ENCODE data around the gene NR4A1. TPM values are rescaled to one million over a fixed set of nuclear protein-coding genes. Genes with fewer than 3 reads are reported as not detected.
A peak's percentile ranks its signal among the peaks of the same experiment; 100 is the strongest.

Gene NR4A1
- total RNA-seq, 1 donor: 2.2 TPM

- TF ChIP-seq CTCF (IDR thresholded peaks at IDR 0.05; ENCODE audit: insufficient read depth, low read depth, low read length): no peak
- DNase-seq (ENCODE audit: low read depth): peak; percentile 31
- peak overlapping the region; percentile 32 for H3K4me3 ChIP-seq (ENCODE audit: low read depth, low read length)
Observed at GRCh38 chr12:52080403-52081251, 29.4 kb downstream of the NR4A1 start.

- DNase-seq (ENCODE audit: low read depth): peak; percentile 39
- TF ChIP-seq CTCF (IDR thresholded peaks at IDR 0.05; ENCODE audit: insufficient read depth, low read depth, low read length): no peak
- peak overlapping the region; percentile 32 for H3K4me3 ChIP-seq (ENCODE audit: low read depth, low read length)
Observed at GRCh38 chr12:52081263-52081733, 30.1 kb downstream of the NR4A1 start.

GRCh38 chr12:52082026-52082668 is 30.9 kb downstream of the NR4A1 start:
- DNase-seq (ENCODE audit: low read depth): peak; percentile 87
- no peak for TF ChIP-seq CTCF (IDR thresholded peaks at IDR 0.05; ENCODE audit: insufficient read depth, low read depth, low read length)
- H3K4me3 ChIP-seq (ENCODE audit: low read depth, low read length): peak overlapping the region; percentile 6

GRCh38 chr12:52082669-52082987 is 31.4 kb downstream of the NR4A1 start:
- DNase-seq (ENCODE audit: low read depth): no peak
- no peak for TF ChIP-seq CTCF (IDR thresholded peaks at IDR 0.05; ENCODE audit: insufficient read depth, low read depth, low read length)
- no peak overlapping the region for H3K4me3 ChIP-seq (ENCODE audit: low read depth, low read length)

GRCh38 chr12:52082988-52083637 is 31.9 kb downstream of the NR4A1 start:
- DNase-seq (ENCODE audit: low read depth): peak; percentile 76
- H3K4me3 ChIP-seq (ENCODE audit: low read depth, low read length): no peak overlapping the region
- peak; percentile 98 for TF ChIP-seq CTCF (IDR thresholded peaks at IDR 0.05; ENCODE audit: insufficient read depth, low read depth, low read length)

GRCh38 chr12:52083638-52083996 is 32.4 kb downstream of the NR4A1 start:
- no peak for DNase-seq (ENCODE audit: low read depth)
- H3K4me3 ChIP-seq (ENCODE audit: low read depth, low read length): no peak overlapping the region
- TF ChIP-seq CTCF (IDR thresholded peaks at IDR 0.05; ENCODE audit: insufficient read depth, low read depth, low read length): no peak
